HCT116 (cell line): ENCODE measurements around the gene SMC1B. TPM values are rescaled to one million over a fixed set of nuclear protein-coding genes. Genes with fewer than 3 reads are reported as not detected.

Source experiments
- ATAC-seq: fragments of 200-7000 bp; cut with Tn5 transposase; 2 replicates; pipeline ENCODE4 v1.9.1; 2020; ENCODE audit warnings: mild to moderate bottlenecking, moderate library complexity
- BruUV-seq: library from RNA; stranded (reverse); fragments of 400-500 nt; replicated peaks from 2 replicates; lab custom pipeline; 2021; lab: Mats Ljungman, UMichigan
- CTCF ChIA-PET: fragments of 300-600 bp; sonication (Branson Sonifier 250); formaldehyde crosslinking; loops from one replicate; lab custom pipeline; 2021; ENCODE audit warnings: antibody characterized with exemption; lab: Charles Lee
- POLR2A ChIA-PET: fragments of 300-600, 350-600 bp; sonication (Branson Sonifier 250); formaldehyde crosslinking; loops from one replicate; lab custom pipeline; 2021; ENCODE audit warnings: antibody characterized with exemption; lab: Charles Lee
- RAD21 ChIA-PET, 2 experiments: fragments of 300-600 bp; sonication (Branson Sonifier 250); formaldehyde crosslinking; loops; one replicate each; lab custom pipeline; 2023; ENCODE audit warnings: low total read pairs in 2 of 2; ENCODE audit not compliant: uncharacterized antibody in 2 of 2, unreplicated experiment in 2 of 2, low non-redundant PET in 1 of 2; lab: Charles Lee
- DNase-seq: peaks from one replicate; pipeline ENCODE4 v3.0.0-alpha.2; 2010; ENCODE audit warnings: low read depth, low spot score
- H2AFZ ChIP-seq: fragments of 200-600 bp; shearing (Covaris generic), sonication (generic); 2 replicates; pipeline ENCODE4 v1.6.1; 2017; ENCODE audit warnings: low read depth, mixed run types, mixed read lengths, antibody characterized with exemption, low read length; ENCODE audit not compliant: poor library complexity, severe bottlenecking
- H3K27ac ChIP-seq: 2 replicates; pipeline ENCODE4 v1.5.1; 2012; ENCODE audit warnings: low read depth, low read length
- H3K27me3 ChIP-seq: fragments of 200-600 bp; sonication (generic); 2 replicates; pipeline ENCODE4 v1.6.1; 2016; ENCODE audit warnings: mixed run types, low read length, mixed read lengths; ENCODE audit not compliant: insufficient read depth
- H3K36me3 ChIP-seq, 2 experiments: fragments of 200-500 bp in 1 of 2; fragments of 200-600 bp in 1 of 2; sonication (Bioruptor generic) in 1 of 2; sonication (generic) in 1 of 2; 2 replicates each; pipeline versions ENCODE4 v1.5.1 to v1.6.1; 2014 to 2016; ENCODE audit warnings: low read length in 2 of 2, inconsistent platforms in 1 of 2, mixed read lengths in 1 of 2, mixed run types in 1 of 2; ENCODE audit not compliant: insufficient read depth in 2 of 2, control insufficient read depth in 1 of 2
- H3K4me1 ChIP-seq, 2 experiments: fragments of 200-600 bp in 1 of 2; sonication (generic) in 1 of 2; 2 replicates each; pipeline versions ENCODE4 v1.5.1 to v1.6.1; 2012 to 2017; ENCODE audit warnings: low read length in 2 of 2, inconsistent platforms in 1 of 2, mild to moderate bottlenecking in 1 of 2, mixed read lengths in 1 of 2, mixed run types in 1 of 2, moderate library complexity in 1 of 2; ENCODE audit not compliant: insufficient read depth in 2 of 2, control insufficient read depth in 1 of 2
- H3K4me2 ChIP-seq: fragments of 200-600 bp; sonication (generic); 2 replicates; pipeline ENCODE4 v1.6.1; 2017; ENCODE audit warnings: mixed run types, low read length, mixed read lengths
- H3K4me3 ChIP-seq, 2 experiments: fragments of 200-600 bp in 1 of 2; sonication (generic) in 1 of 2; replicated peaks in 1 of 2; 2 replicates each; pipeline ENCODE4 v1.5.1; 2011 to 2016; ENCODE audit warnings: low read length in 2 of 2, control low read depth in 1 of 2, low read depth in 1 of 2, mild to moderate bottlenecking in 1 of 2, mixed read lengths in 1 of 2, mixed run types in 1 of 2
- H3K79me2 ChIP-seq: fragments of 200-600 bp; sonication (generic); 2 replicates; pipeline ENCODE4 v1.6.1; 2017; ENCODE audit warnings: mild to moderate bottlenecking, mixed run types, low read length, moderate library complexity, mixed read lengths; ENCODE audit not compliant: insufficient read depth
- H3K9ac ChIP-seq: fragments of 200-600 bp; sonication (generic); 2 replicates; pipeline ENCODE4 v1.6.1; 2016; ENCODE audit warnings: low read length, mixed read lengths
- H3K9me2 ChIP-seq: fragments of 200-600 bp; sonication (generic), shearing (Covaris generic); 2 replicates; pipeline ENCODE4 v1.6.1; 2017; ENCODE audit warnings: mixed run types, mild to moderate bottlenecking, moderate library complexity; ENCODE audit not compliant: insufficient read depth
- H3K9me3 ChIP-seq, 2 experiments: fragments of 200-500 bp in 1 of 2; fragments of 200-600 bp in 1 of 2; sonication (Bioruptor generic) in 1 of 2; sonication (generic) in 1 of 2; 2 replicates each; pipeline ENCODE4 v1.6.1; 2014 to 2017; ENCODE audit warnings: low read length in 2 of 2, mixed read lengths in 2 of 2, inconsistent platforms in 1 of 2, low read depth in 1 of 2, mild to moderate bottlenecking in 1 of 2, mixed run types in 1 of 2, moderate library complexity in 1 of 2; ENCODE audit not compliant: control insufficient read depth in 1 of 2, insufficient read depth in 1 of 2
- H4K20me1 ChIP-seq: fragments of 200-600 bp; sonication (generic), shearing (Covaris generic); 2 replicates; pipeline ENCODE4 v1.6.1; 2017; ENCODE audit warnings: mixed run types, mild to moderate bottlenecking, moderate library complexity; ENCODE audit not compliant: insufficient read depth
- ATF3 ChIP-seq: IDR thresholded peaks from 2 replicates; pipeline ENCODE4 v1.6.1; 2012
- CEBPB ChIP-seq: IDR thresholded peaks from 2 replicates; pipeline ENCODE4 v1.6.1; 2012; ENCODE audit warnings: low read depth
- EGR1 ChIP-seq: IDR thresholded peaks from 2 replicates; pipeline ENCODE4 v1.6.1; 2012; ENCODE audit warnings: low read depth
- EZH2 ChIP-seq: fragments of 200-600 bp; sonication (generic); IDR thresholded peaks from 2 replicates; pipeline ENCODE4 v1.6.1; 2017; ENCODE audit warnings: antibody characterized with exemption, mixed run types
- EZH2phosphoT487 ChIP-seq: fragments of 200-600 bp; IDR thresholded peaks from 2 replicates; pipeline ENCODE4 v1.6.1; 2018; ENCODE audit warnings: antibody characterized with exemption, borderline replicate concordance
- FOSL1 ChIP-seq: IDR thresholded peaks from 2 replicates; pipeline ENCODE4 v1.6.1; 2012; ENCODE audit warnings: low read depth
- JUND ChIP-seq: IDR thresholded peaks from 2 replicates; pipeline ENCODE4 v1.6.1; 2012
- RAD21 ChIP-seq: IDR thresholded peaks from 2 replicates; pipeline ENCODE4 v1.6.1; 2012; ENCODE audit warnings: low read depth, mild to moderate bottlenecking
- SRF ChIP-seq: IDR thresholded peaks from 2 replicates; pipeline ENCODE4 v1.6.1; 2012; ENCODE audit warnings: low read depth
- TCF7L2 ChIP-seq: IDR thresholded peaks from 2 replicates; pipeline ENCODE4 v1.7.0; 2011; ENCODE audit warnings: borderline replicate concordance, inconsistent platforms; ENCODE audit not compliant: insufficient read depth, insufficient read length; ENCODE audit errors: extremely low read depth
- YY1 ChIP-seq: IDR thresholded peaks from 2 replicates; pipeline ENCODE4 v1.6.1; 2011; ENCODE audit warnings: low read length, low read depth, moderate library complexity, mild to moderate bottlenecking; ENCODE audit not compliant: insufficient replicate concordance; ENCODE audit errors: extremely low read depth
- ZBTB33 ChIP-seq: IDR thresholded peaks from 2 replicates; pipeline ENCODE4 v1.6.1; 2011; ENCODE audit warnings: mild to moderate bottlenecking, low read length, moderate library complexity; ENCODE audit not compliant: insufficient replicate concordance; ENCODE audit errors: extremely low read depth
- ZNF274 ChIP-seq: fragments of 200-500 bp; sonication (Bioruptor generic); IDR thresholded peaks from 2 replicates; pipeline ENCODE4 v1.6.1; 2014; ENCODE audit warnings: mild to moderate bottlenecking, low read depth, low read length, inconsistent platforms
- intact Hi-C: fragments of 100-400 bp; cut with micrococcal nuclease; formaldehyde crosslinking; loops from 2 replicates; pipeline ENCODE4 v1.10.0; 2022
- total RNA-seq: library from RNA; stranded (reverse); gene quantifications from one replicate; pipeline ENCODE4 v1.2.1, GENCODE V29; 2021; ENCODE audit not compliant: unreplicated experiment
- TF ChIP-seq, protein P1 (sequence below): IDR thresholded peaks from 2 replicates; pipeline ENCODE4 v1.6.1; 2012; ENCODE audit warnings: low read depth

SMC1B gene
- total RNA-seq, 1 experiment from 2014 or later: not detected

GRCh38 chr22:45389546-45389945 lies 23.9 kb downstream of the SMC1B start:
- Histone ChIP-seq H3K9me2 (no peaks in the 10 kb centered on the region), H3K36me3 (no peaks in the 10 kb centered on the region), H3K4me2 (no peak overlapping the region), H3K27me3 (no peaks in the 10 kb centered on the region), H3K9ac (no peak overlapping the region), H2AFZ (no peak overlapping the region), H3K27ac (no peak overlapping the region), H4K20me1 (no peaks in the 10 kb centered on the region), H3K4me3 (no peak overlapping the region), H3K4me1 (no peaks in the 10 kb centered on the region), H3K79me2 (no peaks in the 10 kb centered on the region), H3K9me3 (no peaks in the 10 kb centered on the region)
- intact Hi-C loops: no loop called here
- POLR2A ChIA-PET: no interaction called here
- RAD21 ChIA-PET: no interaction called here
- BruUV-seq: no TSS peak
- DNase-seq (no peak), ATAC-seq (no peak)
- TF ChIP-seq YY1 (no peak), EZH2phosphoT487 (no peak), ATF3 (no peak), ZBTB33 (no peak), EZH2 (no peak), TCF7L2 (no peak), FOSL1 (no peak), JUND (no peak)
- CTCF ChIA-PET: no interaction called here

GRCh38 chr22:45381348-45381747 lies 32.1 kb downstream of the SMC1B start:
- ATAC-seq: no peak
- Histone ChIP-seq H3K4me2 (no peak overlapping the region), H3K9ac (no peak overlapping the region), H2AFZ (no peak overlapping the region), H4K20me1 (no peaks in the 10 kb centered on the region), H3K27me3 (no peaks in the 10 kb centered on the region), H3K27ac (no peak overlapping the region), H3K9me3 (no peaks in the 10 kb centered on the region), H3K4me3 (no peak overlapping the region), H3K79me2 (no peaks in the 10 kb centered on the region), H3K9me2 (no peaks in the 10 kb centered on the region), H3K4me1 (no peaks in the 10 kb centered on the region), H3K36me3 (no peaks in the 10 kb centered on the region)
- no TSS peak for BruUV-seq
- POLR2A ChIA-PET: no interaction called here
- intact Hi-C loops: no loop called here
- RAD21 ChIA-PET: no interaction called here
- CTCF ChIA-PET: no interaction called here
- no peak for DNase-seq
- TF ChIP-seq ZNF274 (no peak), SRF (no peak), RAD21 (no peak), EGR1 (no peak), JUND (no peak), CEBPB (no peak)
- TF ChIP-seq, protein P1, sequence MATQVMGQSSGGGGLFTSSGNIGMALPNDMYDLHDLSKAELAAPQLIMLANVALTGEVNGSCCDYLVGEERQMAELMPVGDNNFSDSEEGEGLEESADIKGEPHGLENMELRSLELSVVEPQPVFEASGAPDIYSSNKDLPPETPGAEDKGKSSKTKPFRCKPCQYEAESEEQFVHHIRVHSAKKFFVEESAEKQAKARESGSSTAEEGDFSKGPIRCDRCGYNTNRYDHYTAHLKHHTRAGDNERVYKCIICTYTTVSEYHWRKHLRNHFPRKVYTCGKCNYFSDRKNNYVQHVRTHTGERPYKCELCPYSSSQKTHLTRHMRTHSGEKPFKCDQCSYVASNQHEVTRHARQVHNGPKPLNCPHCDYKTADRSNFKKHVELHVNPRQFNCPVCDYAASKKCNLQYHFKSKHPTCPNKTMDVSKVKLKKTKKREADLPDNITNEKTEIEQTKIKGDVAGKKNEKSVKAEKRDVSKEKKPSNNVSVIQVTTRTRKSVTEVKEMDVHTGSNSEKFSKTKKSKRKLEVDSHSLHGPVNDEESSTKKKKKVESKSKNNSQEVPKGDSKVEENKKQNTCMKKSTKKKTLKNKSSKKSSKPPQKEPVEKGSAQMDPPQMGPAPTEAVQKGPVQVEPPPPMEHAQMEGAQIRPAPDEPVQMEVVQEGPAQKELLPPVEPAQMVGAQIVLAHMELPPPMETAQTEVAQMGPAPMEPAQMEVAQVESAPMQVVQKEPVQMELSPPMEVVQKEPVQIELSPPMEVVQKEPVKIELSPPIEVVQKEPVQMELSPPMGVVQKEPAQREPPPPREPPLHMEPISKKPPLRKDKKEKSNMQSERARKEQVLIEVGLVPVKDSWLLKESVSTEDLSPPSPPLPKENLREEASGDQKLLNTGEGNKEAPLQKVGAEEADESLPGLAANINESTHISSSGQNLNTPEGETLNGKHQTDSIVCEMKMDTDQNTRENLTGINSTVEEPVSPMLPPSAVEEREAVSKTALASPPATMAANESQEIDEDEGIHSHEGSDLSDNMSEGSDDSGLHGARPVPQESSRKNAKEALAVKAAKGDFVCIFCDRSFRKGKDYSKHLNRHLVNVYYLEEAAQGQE: no peak
